H1 (cell line): ENCODE results near the gene PPP1R1A. TPM values are rescaled to one million over a fixed set of nuclear protein-coding genes. Genes with fewer than 3 reads are reported as not detected.

Experiments
- CHD7 ChIP-seq: fragments of 300-600 bp; sonication (generic); IDR thresholded peaks from 2 replicates; pipeline ENCODE4 v1.7.1; 2012; ENCODE audit warnings: low read length, moderate library complexity, mild to moderate bottlenecking, inconsistent platforms; ENCODE audit not compliant: insufficient replicate concordance
- FOSL1 ChIP-seq: IDR thresholded peaks from 2 replicates; pipeline ENCODE4 v1.6.1; 2011; ENCODE audit warnings: mild to moderate bottlenecking, low read depth, low read length, moderate library complexity; ENCODE audit not compliant: insufficient read depth
- MAFK ChIP-seq: IDR thresholded peaks from 2 replicates; pipeline ENCODE4 v1.6.1; 2012; ENCODE audit warnings: low read depth, mild to moderate bottlenecking, improper control_type of control experiment, low read length
- NANOG ChIP-seq: IDR thresholded peaks from 2 replicates; pipeline ENCODE4 v1.6.1; 2011; ENCODE audit warnings: low read length, low read depth, mild to moderate bottlenecking, inconsistent platforms; ENCODE audit not compliant: insufficient read depth, poor library complexity, severe bottlenecking
- POLR2AphosphoS5 ChIP-seq: IDR thresholded peaks from 2 replicates; pipeline ENCODE4 v1.6.1; 2011; ENCODE audit warnings: low read depth, low read length
- POU5F1 ChIP-seq: IDR thresholded peaks from 2 replicates; pipeline ENCODE4 v1.6.1; 2011; ENCODE audit warnings: low read depth, mild to moderate bottlenecking, low read length, moderate library complexity
- SP1 ChIP-seq: IDR thresholded peaks from 2 replicates; pipeline ENCODE4 v1.6.1; 2011; ENCODE audit warnings: low read depth, low read length
- TEAD4 ChIP-seq: IDR thresholded peaks from 2 replicates; pipeline ENCODE4 v1.6.1; 2012; ENCODE audit warnings: low read depth, low read length, inconsistent platforms, mixed read lengths
- polyA plus RNA-seq, 7 experiments: library from polyadenylated mRNA; depleted of rRNA in 3 of 7; stranded (reverse) in 5 of 7; unstranded in 2 of 7; fragments of >200 nt in 5 of 7; fragments of 200-250 nt in 2 of 7; gene quantifications; 1 replicate in 5 of 7; 2 replicates in 1 of 7; 4 replicates in 1 of 7; pipeline versions ENCODE4 v1.2.1 to v1.2.3, GENCODE V29; 2011 to 2013; ENCODE audit warnings: missing spikeins in 2 of 7, mixed read lengths in 2 of 7
- total RNA-seq: library from RNA; stranded (reverse); fragmentation: NEBNext Ultra II Directional; extraction: Animal tissue kit (Norgen Biotek cat#: 25700); gene quantifications from 2 replicates; pipeline ENCODE4 v1.2.1, GENCODE V29; 2021

The PPP1R1A gene
- total and polyA plus RNA-seq, 2 of the 8 experiments (the other 6 are each of a cell fraction or from before 2014, with no cell fraction given), result 5.8 to 13.1 TPM

GRCh38 chr12:54564768-54565167 is 23.7 kb downstream of the PPP1R1A start (continued):
- TF ChIP-seq CHD7, result peak; percentile 65
- TF ChIP-seq SP1, result 0 out of 2 replicates have a peak, but pooled peaks have one; percentile 10
- no peak for TF ChIP-seq FOSL1
- 0 out of 2 replicates have a peak, but pooled peaks have one; percentile 30 for TF ChIP-seq POU5F1
- no peak for TF ChIP-seq MAFK
- peak; percentile 83 for TF ChIP-seq NANOG
- no peak for TF ChIP-seq POLR2AphosphoS5
- TF ChIP-seq TEAD4, result 0 out of 2 replicates have a peak, but pooled peaks have one; percentile 7
